ENCODE measurements around the gene FSHR.

- no peak for TF ChIP-seq CTCF (conservative IDR thresholded peaks at IDR 0.05)
- no peak for TF ChIP-seq EZH2 (IDR thresholded peaks at IDR 0.05; ENCODE audit: low read depth)
These were observed 22.9 kb upstream of the FSHR start for GRCh38 chr2:49177194-49177593.

All from PC-9 (cell line).